HFFc6 (cell line): ENCODE measurements around the gene C6orf52. TPM values are rescaled to one million over a fixed set of nuclear protein-coding genes. Genes with fewer than 3 reads are reported as not detected.
A peak's percentile ranks its signal among the peaks of the same experiment; 100 is the strongest.

ENCODE experiments used
- DNase-seq: peaks from one replicate; pipeline ENCODE4 v3.0.0-alpha.2; 2018
- H3K27ac Mint-ChIP-seq: 2 replicates; pipeline ENCODE4 v1.8.0; 2020; ENCODE audit warnings: mild to moderate bottlenecking, mixed read lengths
- H3K27me3 Mint-ChIP-seq: 2 replicates; pipeline ENCODE4 v1.8.0; 2021; ENCODE audit warnings: mild to moderate bottlenecking, moderate library complexity, mixed read lengths; ENCODE audit not compliant: insufficient read depth
- H3K36me3 Mint-ChIP-seq: 2 replicates; pipeline ENCODE4 v1.8.0; 2021; ENCODE audit warnings: low read depth, mixed read lengths
- H3K4me1 Mint-ChIP-seq: 2 replicates; pipeline ENCODE4 v1.8.0; 2020; ENCODE audit warnings: low read depth, mixed read lengths
- H3K4me3 Mint-ChIP-seq: 2 replicates; pipeline ENCODE4 v1.8.0; 2020; ENCODE audit warnings: mild to moderate bottlenecking, moderate library complexity, mixed read lengths
- H3K9me3 Mint-ChIP-seq: 2 replicates; pipeline ENCODE4 v1.8.0; 2020; ENCODE audit warnings: mild to moderate bottlenecking, mixed read lengths
- total RNA-seq, 6 experiments: library from RNA; stranded (reverse); fragmentation: NEBNext Ultra II Directional; extraction: Animal tissue kit (Norgen Biotek cat#: 25700); gene quantifications; 2 replicates in 1 of 6; 3 replicates in 5 of 6; pipeline ENCODE4 v1.2.3, GENCODE V29; 2021
- TF ChIP-seq, protein P1 (sequence below): fragments of 200-600 bp; sonication (generic); IDR thresholded peaks from 2 replicates; pipeline ENCODE4 v1.5.0; 2021; ENCODE audit warnings: antibody characterized with exemption, mild to moderate bottlenecking

Gene C6orf52
- total RNA-seq, 6 experiments from 2014 or later, result not detected

DNA sequence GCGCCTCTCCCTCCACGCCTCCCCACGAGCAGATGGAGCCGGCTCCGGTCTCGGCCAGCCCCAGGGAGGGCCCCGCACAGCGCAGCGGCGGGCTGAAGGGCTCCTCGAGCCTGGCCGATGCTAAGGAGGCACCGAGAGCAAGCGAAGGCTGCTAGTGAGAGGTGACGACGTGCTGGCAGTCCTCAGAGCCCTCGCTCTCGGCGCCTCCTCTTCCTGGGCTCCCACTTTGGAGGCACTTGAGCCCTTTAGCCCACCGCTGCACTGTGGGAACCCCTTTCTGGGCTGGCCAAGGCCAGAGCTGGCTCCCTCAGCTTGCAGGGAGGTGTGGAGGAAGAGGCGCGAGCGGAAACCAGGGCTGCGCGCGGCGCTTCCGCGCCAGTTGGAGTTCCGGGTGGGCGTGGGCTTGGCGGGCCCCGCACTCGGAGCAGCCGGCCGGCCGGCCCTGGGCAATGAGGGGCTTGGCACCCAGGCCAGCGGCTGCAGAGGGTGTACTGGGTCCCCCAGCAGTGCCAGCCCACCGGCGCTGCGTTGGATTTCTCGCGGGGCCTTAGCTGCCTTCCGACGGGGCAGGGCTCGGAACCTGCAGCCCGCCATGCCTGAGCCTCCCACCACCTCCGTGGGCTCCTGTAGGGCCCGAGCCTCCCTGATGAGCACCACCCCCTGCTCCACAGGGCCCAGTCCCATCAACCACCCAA is 26.0 kb upstream of the C6orf52 start:
- Mint-ChIP-seq H3K9me3 (peaks cover 15% of the 10 kb centered on the region; the same call in 1 of the 2 replicates), H3K27ac (peak overlapping the region; percentile 52; the same call in 1 of the 2 replicates), H3K4me3 (peak overlapping the region; percentile 70), H3K4me1 (peaks cover 33% of the 10 kb centered on the region), H3K27me3 (peaks cover 2% of the 10 kb centered on the region), H3K36me3 (peaks cover 19% of the 10 kb centered on the region)
- DNase-seq, result no peak
- TF ChIP-seq, protein P1, sequence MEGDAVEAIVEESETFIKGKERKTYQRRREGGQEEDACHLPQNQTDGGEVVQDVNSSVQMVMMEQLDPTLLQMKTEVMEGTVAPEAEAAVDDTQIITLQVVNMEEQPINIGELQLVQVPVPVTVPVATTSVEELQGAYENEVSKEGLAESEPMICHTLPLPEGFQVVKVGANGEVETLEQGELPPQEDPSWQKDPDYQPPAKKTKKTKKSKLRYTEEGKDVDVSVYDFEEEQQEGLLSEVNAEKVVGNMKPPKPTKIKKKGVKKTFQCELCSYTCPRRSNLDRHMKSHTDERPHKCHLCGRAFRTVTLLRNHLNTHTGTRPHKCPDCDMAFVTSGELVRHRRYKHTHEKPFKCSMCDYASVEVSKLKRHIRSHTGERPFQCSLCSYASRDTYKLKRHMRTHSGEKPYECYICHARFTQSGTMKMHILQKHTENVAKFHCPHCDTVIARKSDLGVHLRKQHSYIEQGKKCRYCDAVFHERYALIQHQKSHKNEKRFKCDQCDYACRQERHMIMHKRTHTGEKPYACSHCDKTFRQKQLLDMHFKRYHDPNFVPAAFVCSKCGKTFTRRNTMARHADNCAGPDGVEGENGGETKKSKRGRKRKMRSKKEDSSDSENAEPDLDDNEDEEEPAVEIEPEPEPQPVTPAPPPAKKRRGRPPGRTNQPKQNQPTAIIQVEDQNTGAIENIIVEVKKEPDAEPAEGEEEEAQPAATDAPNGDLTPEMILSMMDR, result no peak

DNA sequence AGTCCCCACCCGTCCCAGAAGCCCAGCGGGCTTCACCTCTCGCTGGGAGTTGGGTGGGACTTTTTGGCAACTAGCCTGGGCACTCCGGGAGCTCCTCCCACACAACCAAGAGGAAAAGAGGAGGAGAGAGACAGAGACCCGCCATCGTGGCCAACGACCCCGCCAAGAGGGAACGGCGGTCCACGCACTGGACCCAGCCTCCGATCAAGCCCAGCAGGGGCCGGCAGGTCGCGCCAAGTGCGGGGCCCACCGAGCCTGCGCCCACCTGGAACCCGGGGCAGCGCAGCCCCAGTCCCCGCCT is 25.5 kb upstream of the C6orf52 start:
- DNase-seq, result no peak
- H3K4me3 Mint-ChIP-seq, result peak overlapping the region; percentile 70
- H3K4me1 Mint-ChIP-seq, result peaks cover 30% of the 10 kb centered on the region
- TF ChIP-seq, protein P1, result no peak
- peaks cover 15% of the 10 kb centered on the region; the same call in 1 of the 2 replicates for H3K9me3 Mint-ChIP-seq
- peaks cover 16% of the 10 kb centered on the region for H3K36me3 Mint-ChIP-seq
- H3K27me3 Mint-ChIP-seq, result peaks cover 2% of the 10 kb centered on the region
- H3K27ac Mint-ChIP-seq, result no peak overlapping the region

GRCh38 chr6:10719296-10719963 is 25.0 kb upstream of the C6orf52 start:
- H3K36me3 Mint-ChIP-seq, result peaks cover 16% of the 10 kb centered on the region
- peaks cover 2% of the 10 kb centered on the region for H3K27me3 Mint-ChIP-seq
- peaks cover 15% of the 10 kb centered on the region; the same call in 1 of the 2 replicates for H3K9me3 Mint-ChIP-seq
- peaks cover 28% of the 10 kb centered on the region for H3K4me1 Mint-ChIP-seq
- no peak for DNase-seq
- TF ChIP-seq, protein P1, result no peak
- peak overlapping the region; percentile 70 for H3K4me3 Mint-ChIP-seq
- H3K27ac Mint-ChIP-seq, result peak overlapping the region; percentile 24; the same call in 1 of the 2 replicates

DNA sequence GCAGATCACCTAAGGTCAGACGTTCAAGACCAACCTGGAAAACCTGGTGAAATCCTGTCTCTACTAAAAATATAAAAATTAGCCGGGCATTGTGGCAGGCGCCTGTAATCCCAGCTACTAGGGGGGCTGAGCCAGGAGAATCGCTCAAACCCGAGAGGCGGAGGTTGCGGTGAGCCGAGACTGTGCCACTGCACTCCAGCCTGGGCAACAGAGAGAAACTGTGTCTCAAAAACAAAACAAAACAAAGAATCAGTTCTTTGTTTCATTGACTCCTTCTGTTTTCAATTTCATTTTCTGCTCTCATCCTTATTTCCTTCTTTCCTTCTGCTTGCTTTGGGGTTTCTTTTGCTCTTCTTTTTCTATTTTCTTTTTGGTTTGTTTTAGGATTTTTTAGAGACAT is 19.5 kb upstream of the C6orf52 start:
- TF ChIP-seq, protein P1, result no peak
- Mint-ChIP-seq H3K9me3 (peaks cover 9% of the 10 kb centered on the region; the same call in 1 of the 2 replicates), H3K4me3 (no peak overlapping the region), H3K4me1 (no peaks in the 10 kb centered on the region), H3K36me3 (peaks cover 8% of the 10 kb centered on the region), H3K27ac (no peak overlapping the region), H3K27me3 (no peaks in the 10 kb centered on the region)
- no peak for DNase-seq

GRCh38 chr6:10696655-10697054 is 2.2 kb upstream of the C6orf52 start:
- DNase-seq, result no peak
- H3K4me3 Mint-ChIP-seq, result peak overlapping the region; percentile 96; the same call in 1 of the 2 replicates
- peaks cover 25% of the 10 kb centered on the region for H3K4me1 Mint-ChIP-seq
- peaks cover 23% of the 10 kb centered on the region for H3K36me3 Mint-ChIP-seq
- no peaks in the 10 kb centered on the region for H3K27me3 Mint-ChIP-seq
- H3K9me3 Mint-ChIP-seq, result no peaks in the 10 kb centered on the region; the same call in 1 of the 2 replicates
- TF ChIP-seq, protein P1, result no peak
- no peak overlapping the region for H3K27ac Mint-ChIP-seq
